Neuron (in vitro differentiated cells): ENCODE data around the gene CYS1.
A peak's percentile ranks its signal among the peaks of the same experiment; 100 is the strongest.

ENCODE experiments used
- H2AFZ ChIP-seq: one replicate; pipeline ENCODE4 v1.6.1; 2013; ENCODE audit warnings: low read depth, mild to moderate bottlenecking, inconsistent platforms, low read length, moderate library complexity
- H3K27me3 ChIP-seq: one replicate; pipeline ENCODE4 v1.6.1; 2013; ENCODE audit warnings: low read length; ENCODE audit not compliant: insufficient read depth
- H3K36me3 ChIP-seq: one replicate; pipeline ENCODE4 v1.6.1; 2013; ENCODE audit warnings: low read length; ENCODE audit not compliant: insufficient read depth
- H3K4me1 ChIP-seq: one replicate; pipeline ENCODE4 v1.6.1; 2013; ENCODE audit warnings: low read length; ENCODE audit not compliant: insufficient read depth
- H3K4me3 ChIP-seq: 2 replicates; pipeline ENCODE4 v1.5.1; 2013; ENCODE audit warnings: mild to moderate bottlenecking, low read length, moderate library complexity
- H3K9me3 ChIP-seq: one replicate; pipeline ENCODE4 v1.6.1; 2013; ENCODE audit warnings: low read length

Gene CYS1

GRCh38 chr2:10059552-10060335, 20.5 kb downstream of the CYS1 start:
- no peaks in the 10 kb centered on the region for H3K9me3 ChIP-seq
- H2AFZ ChIP-seq = no peak overlapping the region
- H3K4me1 ChIP-seq = peaks cover 15% of the 10 kb centered on the region
- H3K27me3 ChIP-seq = no peaks in the 10 kb centered on the region
- no peak overlapping the region for H3K4me3 ChIP-seq
- peaks cover 6% of the 10 kb centered on the region for H3K36me3 ChIP-seq

- Histone ChIP-seq H3K9me3 (no peaks in the 10 kb centered on the region), H2AFZ (no peak overlapping the region), H3K36me3 (peaks cover 12% of the 10 kb centered on the region), H3K27me3 (no peaks in the 10 kb centered on the region), H3K4me3 (no peak overlapping the region), H3K4me1 (peaks cover 15% of the 10 kb centered on the region)
These were observed 21.2 kb downstream of the CYS1 start for GRCh38 chr2:10059016-10059351.

GRCh38 chr2:10058251-10059015, 21.8 kb downstream of the CYS1 start:
- H3K9me3 ChIP-seq = no peaks in the 10 kb centered on the region
- H2AFZ ChIP-seq = no peak overlapping the region
- no peaks in the 10 kb centered on the region for H3K27me3 ChIP-seq
- H3K4me1 ChIP-seq = peaks cover 15% of the 10 kb centered on the region
- peaks cover 16% of the 10 kb centered on the region for H3K36me3 ChIP-seq
- H3K4me3 ChIP-seq = no peak overlapping the region

GRCh38 chr2:10057231-10058107, 22.7 kb downstream of the CYS1 start:
- no peaks in the 10 kb centered on the region for H3K9me3 ChIP-seq
- peaks cover 26% of the 10 kb centered on the region for H3K36me3 ChIP-seq
- no peaks in the 10 kb centered on the region for H3K27me3 ChIP-seq
- H3K4me3 ChIP-seq = peak overlapping the region; percentile 19
- peaks cover 15% of the 10 kb centered on the region for H3K4me1 ChIP-seq
- peak overlapping the region; percentile 17 for H2AFZ ChIP-seq

- no peak overlapping the region for H3K4me3 ChIP-seq
- H3K4me1 ChIP-seq = peaks cover 15% of the 10 kb centered on the region
These were observed 23.8 kb downstream of the CYS1 start for GRCh38 chr2:10056439-10056838.

GRCh38 chr2:10054976-10055375, 25.2 kb downstream of the CYS1 start:
- no peak overlapping the region for H2AFZ ChIP-seq
- H3K27me3 ChIP-seq = no peaks in the 10 kb centered on the region
- H3K36me3 ChIP-seq = peaks cover 33% of the 10 kb centered on the region
- no peak overlapping the region for H3K4me3 ChIP-seq
- H3K9me3 ChIP-seq = no peaks in the 10 kb centered on the region
- peaks cover 15% of the 10 kb centered on the region for H3K4me1 ChIP-seq

More at GRCh38 chr2:10056439-10056838, 23.8 kb downstream of the CYS1 start:
- H3K9me3 ChIP-seq = no peaks in the 10 kb centered on the region
- no peaks in the 10 kb centered on the region for H3K27me3 ChIP-seq
- peaks cover 33% of the 10 kb centered on the region for H3K36me3 ChIP-seq
- no peak overlapping the region for H2AFZ ChIP-seq

GRCh38 chr2:10054424-10054823, 25.8 kb downstream of the CYS1 start:
- Histone ChIP-seq H2AFZ (no peak overlapping the region), H3K27me3 (no peaks in the 10 kb centered on the region), H3K9me3 (no peaks in the 10 kb centered on the region), H3K36me3 (peaks cover 37% of the 10 kb centered on the region), H3K4me1 (peaks cover 15% of the 10 kb centered on the region), H3K4me3 (no peak overlapping the region)

- H3K4me1 ChIP-seq = peaks cover 15% of the 10 kb centered on the region
- H3K27me3 ChIP-seq = no peaks in the 10 kb centered on the region
- no peak overlapping the region for H2AFZ ChIP-seq
- H3K36me3 ChIP-seq = peaks cover 46% of the 10 kb centered on the region
- no peak overlapping the region for H3K4me3 ChIP-seq
- no peaks in the 10 kb centered on the region for H3K9me3 ChIP-seq
These were observed 26.9 kb downstream of the CYS1 start for GRCh38 chr2:10053351-10053750.

- peaks cover 9% of the 10 kb centered on the region for H3K4me1 ChIP-seq
- H3K27me3 ChIP-seq = no peaks in the 10 kb centered on the region
- no peaks in the 10 kb centered on the region for H3K9me3 ChIP-seq
- no peak overlapping the region for H3K4me3 ChIP-seq
- peaks cover 54% of the 10 kb centered on the region for H3K36me3 ChIP-seq
- H2AFZ ChIP-seq = no peak overlapping the region
These were observed 28.0 kb downstream of the CYS1 start for GRCh38 chr2:10052216-10052615.

GRCh38 chr2:10048501-10049171, 31.6 kb downstream of the CYS1 start:
- peaks cover 3% of the 10 kb centered on the region for H3K4me1 ChIP-seq
- no peak overlapping the region for H3K4me3 ChIP-seq
- no peak overlapping the region for H2AFZ ChIP-seq
- no peaks in the 10 kb centered on the region for H3K9me3 ChIP-seq
- H3K27me3 ChIP-seq = no peaks in the 10 kb centered on the region
- peaks cover 47% of the 10 kb centered on the region for H3K36me3 ChIP-seq

- Histone ChIP-seq H3K36me3 (peaks cover 40% of the 10 kb centered on the region), H2AFZ (no peak overlapping the region), H3K9me3 (no peaks in the 10 kb centered on the region), H3K4me1 (peaks cover 3% of the 10 kb centered on the region), H3K4me3 (no peak overlapping the region), H3K27me3 (no peaks in the 10 kb centered on the region)
These were observed 32.4 kb downstream of the CYS1 start for GRCh38 chr2:10047616-10048500.

- no peaks in the 10 kb centered on the region for H3K27me3 ChIP-seq
- H2AFZ ChIP-seq = no peak overlapping the region
- H3K36me3 ChIP-seq = peaks cover 30% of the 10 kb centered on the region
- peaks cover 12% of the 10 kb centered on the region for H3K4me1 ChIP-seq
- H3K9me3 ChIP-seq = no peaks in the 10 kb centered on the region
- no peak overlapping the region for H3K4me3 ChIP-seq
These were observed 33.3 kb downstream of the CYS1 start for GRCh38 chr2:10046931-10047330.
